Right lobe of liver (tissue), 6 donors: Measurements from ENCODE around the gene CAMTA1. TPM values are rescaled to one million over a fixed set of nuclear protein-coding genes. Genes with fewer than 3 reads are reported as not detected.

ENCODE experiments used
- ATAC-seq, 4 donors: fragments of 200-7000 bp; cut with Tn5 transposase; one replicate each; pipeline ENCODE4 v1.9.1; 2020; ENCODE audit warnings: mild to moderate bottlenecking in 4 of 4, moderate library complexity in 4 of 4
- DNase-seq, 3 donors: peaks; one replicate each; pipeline ENCODE4 v3.0.0-alpha.2; 2020
- H3K27ac ChIP-seq, 3 donors: fragments of 200-600 bp; one replicate each; pipeline ENCODE4 v1.8.0; 2022
- H3K27me3 ChIP-seq, 2 donors: fragments of 200-600 bp; one replicate each; pipeline ENCODE4 v1.8.0; 2022
- H3K36me3 ChIP-seq, 4 donors: fragments of 200-600 bp; sonication (generic) in 1 of 4; one replicate each; pipeline versions ENCODE4 v1.5.1 to v1.8.0; 2017 to 2022; ENCODE audit warnings: control low read depth in 1 of 4
- H3K4me1 ChIP-seq, 4 donors: fragments of 200-600 bp; sonication (generic) in 1 of 4; one replicate each; pipeline versions ENCODE4 v1.5.1 to v1.8.0; 2017 to 2022; ENCODE audit warnings: control low read depth in 1 of 4
- H3K4me3 ChIP-seq, 3 donors: fragments of 200-600 bp; one replicate each; pipeline ENCODE4 v1.8.0; 2022
- H3K9me3 ChIP-seq, 4 donors: fragments of 200-600 bp; sonication (generic) in 1 of 4; one replicate each; pipeline versions ENCODE4 v1.5.1 to v1.8.0; 2017 to 2022; ENCODE audit warnings: control low read depth in 1 of 4
- POLR2A ChIP-seq: fragments of 450-650 bp; IDR thresholded peaks from one replicate; pipeline ENCODE4 v1.6.1; 2017; ENCODE audit warnings: antibody characterized with exemption, mild to moderate bottlenecking
- WGBS: methylation state at CpG from one replicate; pipeline ENCODE4 v1.1.6; 2018; ENCODE audit warnings: low coverage, low lambda C conversion rate; ENCODE audit not compliant: insufficient coverage; ENCODE audit errors: missing lambda C conversion rate; 5-methylcytosine and 5-hydroxymethylcytosine counted together
- intact Hi-C, 2 donors: fragments of 100-400 bp; cut with DNase I; formaldehyde crosslinking; loops; one replicate each; pipeline versions ENCODE4 v1.11.2 to v1.14.1; 2022
- total RNA-seq, 6 experiments: library from RNA; depleted of rRNA in 2 of 6; stranded (reverse); fragments of >200 nt in 2 of 6; fragmentation: NEBNext Ultra II Directional in 3 of 6; extraction: Animal tissue kit (Norgen Biotek cat#: 25700) in 3 of 6; gene quantifications; one replicate each; pipeline versions ENCODE4 v1.1.0 to v1.2.4, GENCODE V29; 2016 to 2023
- TF ChIP-seq, protein P1 (sequence below), 4 donors: fragments of 200-600 bp in 3 of 4; fragments of 450-650 bp in 1 of 4; IDR thresholded peaks; one replicate each; pipeline versions ENCODE4 v1.5.1 to v1.8.0; 2016 to 2022; ENCODE audit warnings: antibody characterized with exemption in 4 of 4, mild to moderate bottlenecking in 2 of 4
- donor health status: DM: no; HTN: yes; CAD: no.
- donor health status: DM: no; HTN: no; CAD: no.
- donor health status: DM: no; HTN: no; CAD: no.
- donor health status: DM: no; HTN: yes; CAD: no.
- donor health status: DM: no; HTN: yes; CAD: no.

Gene CAMTA1
- total RNA-seq, 6 experiments from 2014 or later: 32.3 to 49.4 (median 37.2) TPM

DNA sequence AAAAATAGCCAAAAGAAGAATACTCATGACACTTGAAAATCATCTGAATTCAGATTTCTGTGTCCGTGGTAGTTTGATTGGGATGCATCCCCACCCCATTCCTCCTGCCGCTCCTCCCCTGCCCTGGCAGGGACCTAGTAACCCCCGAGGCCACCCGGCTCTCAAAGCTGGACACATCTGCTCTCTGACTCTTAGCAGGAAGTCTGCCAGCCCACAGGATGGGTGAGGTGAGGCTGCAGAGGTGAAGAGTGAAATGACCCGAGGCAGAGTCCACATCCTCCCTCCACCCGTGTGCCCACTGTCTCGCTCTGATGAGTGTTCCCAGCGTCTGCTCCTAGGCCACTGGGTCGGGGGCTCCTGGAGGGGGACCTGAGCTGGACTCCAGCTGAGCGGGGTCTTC, 677.4 kb downstream of the CAMTA1 start:
- WGBS: 72% methylated on average over 4 of the region's 10 CpGs
- no peak for ATAC-seq

DNA sequence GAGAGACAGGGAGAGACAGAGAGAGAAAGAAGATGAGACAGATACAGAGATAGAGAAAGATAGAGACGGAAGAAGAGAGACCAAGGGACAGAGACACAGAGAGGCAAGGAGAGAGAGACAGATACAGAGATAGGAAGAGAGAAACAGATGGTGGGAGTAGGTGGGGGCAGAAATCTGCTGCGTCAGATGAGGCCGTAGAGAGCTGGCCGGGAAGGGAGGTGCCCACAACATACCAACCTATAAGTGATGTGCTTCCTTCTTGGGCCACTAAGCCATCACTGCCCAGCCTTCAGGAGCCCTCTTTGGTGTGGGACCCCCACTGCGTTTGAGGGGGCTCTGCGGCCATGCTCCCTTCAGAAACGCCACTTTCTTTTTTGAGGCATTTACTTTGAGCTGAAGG, 678.3 kb downstream of the CAMTA1 start:
- no peaks in the 10 kb centered on the region for H3K9me3 ChIP-seq
- 100% methylated on average over 1 of the region's 7 CpGs for WGBS

More for the DNA sequence above, 677.4 kb downstream of the CAMTA1 start:
- intact Hi-C loops: no loop called here
- Histone ChIP-seq H3K9me3 (no peaks in the 10 kb centered on the region), H3K27me3 (no peaks in the 10 kb centered on the region), H3K27ac (no peak overlapping the region), H3K4me3 (no peak overlapping the region), H3K4me1 (no peaks in the 10 kb centered on the region), H3K36me3 (no peaks in the 10 kb centered on the region)
- TF ChIP-seq, protein P1, sequence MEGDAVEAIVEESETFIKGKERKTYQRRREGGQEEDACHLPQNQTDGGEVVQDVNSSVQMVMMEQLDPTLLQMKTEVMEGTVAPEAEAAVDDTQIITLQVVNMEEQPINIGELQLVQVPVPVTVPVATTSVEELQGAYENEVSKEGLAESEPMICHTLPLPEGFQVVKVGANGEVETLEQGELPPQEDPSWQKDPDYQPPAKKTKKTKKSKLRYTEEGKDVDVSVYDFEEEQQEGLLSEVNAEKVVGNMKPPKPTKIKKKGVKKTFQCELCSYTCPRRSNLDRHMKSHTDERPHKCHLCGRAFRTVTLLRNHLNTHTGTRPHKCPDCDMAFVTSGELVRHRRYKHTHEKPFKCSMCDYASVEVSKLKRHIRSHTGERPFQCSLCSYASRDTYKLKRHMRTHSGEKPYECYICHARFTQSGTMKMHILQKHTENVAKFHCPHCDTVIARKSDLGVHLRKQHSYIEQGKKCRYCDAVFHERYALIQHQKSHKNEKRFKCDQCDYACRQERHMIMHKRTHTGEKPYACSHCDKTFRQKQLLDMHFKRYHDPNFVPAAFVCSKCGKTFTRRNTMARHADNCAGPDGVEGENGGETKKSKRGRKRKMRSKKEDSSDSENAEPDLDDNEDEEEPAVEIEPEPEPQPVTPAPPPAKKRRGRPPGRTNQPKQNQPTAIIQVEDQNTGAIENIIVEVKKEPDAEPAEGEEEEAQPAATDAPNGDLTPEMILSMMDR (IDR thresholded peaks at IDR 0.05): no peak
- no peak for TF ChIP-seq POLR2A
- no peak for DNase-seq

DNA sequence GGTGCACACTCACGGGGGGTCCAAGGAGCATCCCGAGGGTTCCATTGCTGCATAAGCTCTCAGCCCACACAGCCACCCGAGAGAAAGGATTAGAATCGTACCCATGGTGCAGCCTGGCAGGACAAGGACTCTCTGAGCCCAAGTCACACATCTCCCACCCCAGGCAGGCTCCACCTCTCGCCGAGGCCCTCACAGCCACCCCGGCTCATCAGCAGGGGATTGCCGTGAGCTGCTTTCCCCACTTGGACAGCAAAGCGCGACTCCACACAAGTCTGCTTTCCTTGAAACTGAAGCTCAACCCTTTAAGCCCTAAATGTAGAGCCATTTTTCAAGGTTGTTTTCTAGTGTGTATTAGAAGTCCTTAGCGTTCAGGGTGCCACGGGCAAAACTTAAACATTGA, 679.5 kb downstream of the CAMTA1 start:
- TF ChIP-seq POLR2A: no peak
- TF ChIP-seq, protein P1 (IDR thresholded peaks at IDR 0.05): no peak
- 90% methylated on average over 4 of the region's 12 CpGs for WGBS
- Histone ChIP-seq H3K4me3 (no peak overlapping the region), H3K9me3 (no peaks in the 10 kb centered on the region), H3K27me3 (no peaks in the 10 kb centered on the region), H3K4me1 (no peaks in the 10 kb centered on the region), H3K27ac (no peak overlapping the region), H3K36me3 (no peaks in the 10 kb centered on the region)
- ATAC-seq (no peak), DNase-seq (no peak)
- intact Hi-C loops: no loop called here

More for the DNA sequence above, 678.3 kb downstream of the CAMTA1 start:
- no peak for DNase-seq
- intact Hi-C loops: no loop called here
- H3K4me1 ChIP-seq: no peaks in the 10 kb centered on the region
- no peak for TF ChIP-seq POLR2A
- TF ChIP-seq, protein P1 (IDR thresholded peaks at IDR 0.05): no peak
- no peaks in the 10 kb centered on the region for H3K27me3 ChIP-seq
- no peak for ATAC-seq
- no peaks in the 10 kb centered on the region for H3K36me3 ChIP-seq
- H3K4me3 ChIP-seq: no peak overlapping the region
- H3K27ac ChIP-seq: no peak overlapping the region

DNA sequence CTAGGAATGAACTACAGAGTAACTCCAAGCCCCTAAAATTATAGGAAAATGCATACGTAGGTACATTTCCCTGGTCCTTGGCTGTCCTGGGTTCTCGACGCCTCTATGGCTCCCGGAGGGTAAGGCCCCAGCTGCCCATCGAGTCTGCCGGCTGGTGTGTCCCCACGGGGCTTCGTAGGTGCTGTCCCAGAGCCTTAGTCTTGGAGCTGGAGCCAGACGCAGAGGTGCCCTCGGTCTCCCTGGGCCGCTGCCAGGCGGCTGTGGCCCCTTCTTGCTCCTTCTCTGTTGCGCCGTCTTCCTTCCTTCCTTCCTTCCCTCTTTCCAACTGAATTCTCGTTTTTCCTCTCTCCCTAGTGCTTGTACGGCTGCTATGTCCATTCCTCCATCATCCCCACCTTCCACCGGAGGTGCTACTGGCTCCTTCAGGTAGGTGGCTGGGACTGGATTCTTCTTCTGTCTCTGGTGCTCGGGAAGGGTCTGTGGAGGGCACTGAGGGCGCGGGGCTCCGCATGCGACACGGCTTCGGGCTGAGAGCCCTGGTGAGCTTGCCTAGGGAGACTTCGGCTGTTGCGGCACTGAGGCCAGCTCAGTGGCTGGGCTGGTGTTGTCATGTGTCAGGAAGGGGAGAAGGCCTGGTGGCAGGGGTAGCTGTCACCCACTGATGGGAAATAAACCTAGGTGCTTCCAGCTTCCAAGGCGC, 682.4 kb downstream of the CAMTA1 start:
- H3K36me3 ChIP-seq: no peaks in the 10 kb centered on the region
- intact Hi-C loops: no loop called here
- H3K9me3 ChIP-seq: no peaks in the 10 kb centered on the region
- ATAC-seq (no peak), DNase-seq (no peak)
- no peaks in the 10 kb centered on the region for H3K4me1 ChIP-seq
- H3K4me3 ChIP-seq: no peak overlapping the region
- TF ChIP-seq POLR2A: no peak
- TF ChIP-seq, protein P1 (IDR thresholded peaks at IDR 0.05): no peak
- H3K27me3 ChIP-seq: no peaks in the 10 kb centered on the region
- 68% methylated on average over 13 of the region's 27 CpGs for WGBS
- no peak overlapping the region for H3K27ac ChIP-seq
